VCaP (cell line): ENCODE data around the gene FER.
"Not testable (repeated sequence)": the region's sequence is repeated elsewhere in the genome, so short reads cannot be mapped to it uniquely, and the experiment has no call there.

Source experiments
- H3K27ac ChIP-seq: fragments of 450-650 bp; 2 replicates; pipeline ENCODE4 v1.5.1; 2017
- CTCF ChIP-seq: fragments of 450-650 bp; conservative IDR thresholded peaks from 2 replicates; pipeline ENCODE4 v1.5.1; 2017; ENCODE audit warnings: mild to moderate bottlenecking, moderate library complexity

Gene FER

DNA sequence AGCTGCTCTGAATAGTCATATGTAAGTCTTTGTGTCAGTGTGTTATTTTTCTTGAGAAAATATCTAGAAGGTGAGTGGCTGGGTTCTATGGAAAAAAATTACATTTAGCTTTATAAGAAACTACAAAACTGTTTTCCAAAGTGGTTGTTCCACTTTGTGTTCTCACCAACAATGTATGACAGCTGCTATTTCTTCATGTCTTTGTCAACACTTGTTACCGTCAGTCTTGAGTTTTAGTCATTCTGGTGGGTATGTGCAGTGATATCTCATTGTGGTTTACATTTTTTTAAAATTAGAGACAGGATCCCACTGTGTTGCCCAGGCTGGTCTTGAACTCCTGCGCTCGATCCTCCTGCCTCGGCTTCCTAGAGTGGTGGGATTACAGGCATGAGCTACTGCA lies 415.6 kb downstream of the FER start:
- TF ChIP-seq CTCF, result no peak
- no peak overlapping the region for H3K27ac ChIP-seq

GRCh38 chr5:109164001-109164400 lies 416.3 kb downstream of the FER start:
- no peak overlapping the region for H3K27ac ChIP-seq

DNA sequence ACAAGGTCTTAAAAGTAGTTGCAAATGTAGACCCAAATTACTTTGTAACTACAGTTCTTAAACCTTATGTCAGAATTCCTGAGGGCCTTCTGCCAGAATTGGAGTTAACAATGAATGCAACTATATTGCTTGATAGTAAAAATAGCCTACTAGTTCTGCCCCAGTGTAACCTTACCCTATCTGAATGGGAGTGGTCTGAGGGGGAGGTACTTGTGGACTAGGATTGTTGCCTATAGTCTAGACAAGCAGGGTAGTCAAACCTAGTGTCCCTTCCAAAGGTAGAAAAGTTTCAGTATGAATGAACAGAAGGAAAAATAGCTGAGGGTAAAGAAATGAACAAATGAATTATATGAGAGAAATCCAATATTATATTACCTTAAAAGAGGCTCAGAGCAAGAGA lies 419.9 kb downstream of the FER start:
- TF ChIP-seq CTCF, result no peak
- H3K27ac ChIP-seq, result no peak overlapping the region

More at GRCh38 chr5:109164001-109164400, 416.3 kb downstream of the FER start:
- TF ChIP-seq CTCF, result no peak

GRCh38 chr5:109168151-109168550 lies 420.5 kb downstream of the FER start:
- no peak for TF ChIP-seq CTCF
- no peak overlapping the region for H3K27ac ChIP-seq

GRCh38 chr5:109170629-109171350 lies 423.1 kb downstream of the FER start:
- no peak overlapping the region for H3K27ac ChIP-seq
- TF ChIP-seq CTCF, result no peak

DNA sequence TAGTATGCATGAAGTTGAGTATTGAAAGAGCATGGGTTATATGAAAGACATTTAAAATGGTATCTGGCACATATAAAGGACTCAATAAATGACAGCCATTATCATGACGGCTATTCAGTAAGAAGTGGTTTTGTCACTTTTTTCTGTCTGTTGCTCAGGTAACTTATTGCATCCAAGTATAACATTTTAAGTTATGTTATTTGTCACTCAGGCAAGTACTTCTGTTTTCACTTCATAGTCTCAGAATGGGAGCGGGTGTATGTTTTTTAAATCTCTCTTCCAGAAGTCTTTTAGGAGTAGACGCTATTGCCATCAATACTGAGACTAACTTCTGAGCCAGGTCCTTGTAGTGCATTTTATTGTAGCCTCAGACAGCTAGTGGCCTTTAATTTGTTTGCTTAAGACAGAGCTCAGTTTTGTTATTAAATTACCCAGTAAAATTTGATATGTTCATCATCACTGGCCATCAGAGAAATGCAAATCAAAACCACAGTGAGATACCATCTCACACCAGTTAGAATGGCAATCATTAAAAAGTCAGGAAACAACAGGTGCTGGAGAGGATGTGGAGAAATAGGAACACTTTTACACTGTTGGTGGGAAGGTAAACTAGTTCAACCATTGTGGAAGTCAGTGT lies 423.9 kb downstream of the FER start:
- H3K27ac ChIP-seq, result not testable (repeated sequence)

DNA sequence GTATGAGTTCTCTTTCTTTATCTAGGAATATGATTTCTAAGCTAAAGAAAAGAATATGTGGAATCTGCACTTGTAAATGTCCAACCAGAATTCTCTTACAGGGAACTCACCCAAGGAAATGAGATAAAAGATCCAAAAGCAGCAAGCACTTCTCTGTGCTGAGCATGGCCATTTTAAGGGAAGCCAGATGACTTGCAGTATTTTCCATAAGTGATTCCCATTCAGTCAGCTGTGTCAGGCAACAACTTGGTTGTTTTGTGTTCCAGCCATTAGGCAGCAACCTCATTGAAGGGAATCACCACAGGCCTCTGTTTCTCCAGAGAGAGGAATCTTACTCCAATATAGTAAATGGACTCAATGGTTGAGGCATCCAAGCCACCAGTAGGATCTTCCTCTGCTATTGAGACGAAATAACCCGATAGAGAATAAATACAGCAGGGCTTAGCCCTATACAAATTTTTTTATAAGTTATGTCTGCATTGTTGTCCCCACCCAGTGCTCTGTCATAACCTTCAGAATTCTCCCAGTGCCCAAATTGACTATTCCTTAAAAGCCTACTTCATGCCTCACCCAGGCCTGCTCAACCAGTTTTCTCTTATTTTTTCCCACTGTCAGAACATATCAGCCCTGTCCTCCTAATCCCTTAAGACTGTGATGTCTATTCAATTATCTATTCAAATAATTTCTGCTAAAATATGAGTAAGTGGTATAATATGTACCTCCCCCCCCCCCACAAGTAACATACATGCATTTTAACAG lies 425.5 kb downstream of the FER start:
- TF ChIP-seq CTCF, result no peak
- H3K27ac ChIP-seq, result no peak overlapping the region
